ENCODE results near the gene TDRD6.

The TDRD6 gene

GRCh38 chr6:46748940-46749503, 61.3 kb downstream of the TDRD6 start:
- DNase-seq = no peak

DNA sequence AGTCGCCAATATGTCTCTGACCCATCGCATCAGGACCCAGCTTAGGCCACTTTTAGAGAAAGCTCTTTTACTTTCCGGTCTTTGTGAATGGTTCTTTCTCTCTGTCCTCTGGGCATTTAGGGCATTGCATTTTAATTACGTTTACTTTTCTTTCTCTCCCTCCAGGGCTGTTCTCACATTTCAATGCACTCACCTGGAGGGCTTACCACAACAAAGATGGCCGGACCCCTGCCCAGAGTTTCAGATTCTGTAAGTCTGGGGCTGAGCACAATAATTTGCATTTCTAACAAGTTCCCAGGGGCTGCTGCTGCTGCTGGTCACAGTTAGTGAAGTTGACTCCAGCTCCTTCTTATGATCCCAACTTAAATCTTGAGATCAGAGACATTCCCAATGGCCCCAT, 62.0 kb downstream of the TDRD6 start:
- DNase-seq = no peak

DNA sequence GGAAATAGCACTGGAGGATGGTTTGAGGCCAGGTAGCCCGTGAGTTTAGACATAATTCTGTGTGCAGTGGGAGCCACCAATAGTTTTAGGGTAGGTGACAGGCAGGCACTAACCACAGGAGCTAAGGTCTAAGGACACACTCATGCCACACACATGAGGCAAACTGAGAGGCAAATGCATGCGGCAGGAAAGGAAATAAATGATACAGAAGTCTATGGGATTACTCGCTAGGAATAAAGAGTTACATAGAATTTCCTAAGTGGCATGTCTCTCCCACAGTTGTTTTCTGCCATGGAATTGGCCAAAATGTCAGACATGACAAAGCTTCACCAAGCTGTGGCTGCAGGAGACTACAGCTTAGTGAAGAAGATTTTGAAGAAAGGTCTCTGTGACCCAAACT, 64.0 kb downstream of the TDRD6 start:
- DNase-seq = no peak

Data from Kasumi-1 (cell line).